Activated CD4-positive, alpha-beta T cell treated with anti-CD3 and anti-CD28 coated beads, Interleukin-2, amount 50 U/mL, for 48 hours (primary cell): ENCODE measurements around the gene PFN4.
"Not testable (repeated sequence)": the region's sequence is repeated elsewhere in the genome, so short reads cannot be mapped to it uniquely, and the experiment has no call there.

Source experiments
- DNase-seq, 2 experiments: peaks; one replicate each; pipeline ENCODE4 v3.0.0-alpha.2; 2020

The PFN4 gene

DNA sequence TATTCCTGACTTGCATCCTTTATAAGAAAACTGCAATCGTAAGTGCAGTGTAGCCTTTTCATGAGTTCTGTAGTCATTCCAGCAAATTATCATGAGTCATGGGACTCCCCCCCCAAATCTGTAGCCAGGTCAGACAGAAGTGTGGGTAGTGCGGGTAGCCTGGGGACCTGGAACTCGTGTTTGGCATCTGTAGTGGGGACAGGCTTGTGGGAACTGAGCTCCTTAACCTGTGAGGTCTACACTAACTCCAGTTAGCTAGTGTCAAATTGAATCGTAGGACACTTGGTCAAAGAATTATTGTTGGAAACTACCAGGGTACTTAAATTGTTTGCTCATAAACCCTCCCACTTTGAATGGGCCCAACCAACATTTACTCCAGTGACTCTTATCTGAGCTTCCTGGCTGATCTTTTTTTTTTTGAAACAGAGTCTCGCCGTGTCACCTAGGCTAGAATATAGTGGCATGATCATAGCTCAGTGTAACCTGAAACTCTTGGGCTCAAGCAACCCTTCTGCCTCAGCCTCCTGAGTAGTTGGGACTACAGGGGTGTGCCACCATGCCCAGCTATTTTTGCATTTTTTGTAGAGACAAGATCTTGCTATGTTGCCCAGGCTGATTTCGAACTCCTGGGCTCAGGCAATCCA is 12.4 kb downstream of the PFN4 start:
- no peak for DNase-seq

DNA sequence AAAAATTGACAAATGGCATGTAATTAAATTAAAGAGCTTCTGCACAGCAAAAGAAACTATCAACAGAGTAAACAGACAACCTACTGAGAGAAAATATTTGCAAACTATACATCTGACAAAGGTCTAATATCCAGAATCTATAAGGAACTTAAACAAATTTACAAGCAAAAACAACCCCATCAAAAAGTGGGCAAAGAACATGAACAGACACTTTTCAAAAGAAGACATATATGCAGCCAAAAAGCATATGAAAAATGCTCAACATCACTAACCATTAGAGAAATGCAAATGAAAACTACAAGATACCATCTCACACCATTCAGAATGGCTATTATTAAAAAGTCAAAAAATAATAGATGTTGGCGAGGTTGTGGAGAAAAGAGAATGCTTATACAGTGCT is 13.7 kb downstream of the PFN4 start:
- DNase-seq, result not testable (repeated sequence)

DNA sequence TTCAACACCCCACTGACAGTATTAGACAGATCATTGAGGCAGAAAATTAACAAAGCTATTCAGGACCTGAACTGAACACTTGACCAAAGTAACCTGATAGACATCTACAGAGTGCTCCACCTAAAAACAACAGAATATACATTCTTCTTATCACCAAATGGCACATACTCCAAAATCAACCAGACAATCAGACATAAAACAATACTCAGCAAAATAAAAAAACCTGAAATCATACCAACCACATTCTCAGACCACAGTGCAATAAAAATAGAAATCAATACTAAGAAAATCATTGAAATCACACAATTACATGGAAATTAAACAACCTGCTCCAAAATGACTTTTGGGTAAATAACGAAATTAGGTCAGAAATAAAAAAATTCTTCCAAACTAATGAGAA is 15.8 kb downstream of the PFN4 start:
- no peak for DNase-seq

DNA sequence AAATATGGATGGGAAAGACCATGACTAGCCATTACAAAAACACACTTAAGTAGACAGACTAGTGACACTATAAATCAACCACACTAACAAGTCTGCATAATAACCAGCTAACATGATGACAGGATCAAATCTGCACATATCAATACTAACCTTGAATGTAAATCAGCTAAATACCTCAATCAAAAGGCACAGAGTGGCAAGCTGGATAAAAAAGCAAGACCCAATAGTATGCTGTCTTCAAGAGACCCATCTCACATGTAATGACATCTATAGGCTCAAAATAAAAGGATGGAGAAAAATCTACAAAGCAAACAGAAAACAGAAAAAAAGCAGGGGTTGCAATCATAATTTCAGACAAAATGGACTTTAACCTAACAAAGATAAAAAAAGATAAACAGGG is 16.3 kb downstream of the PFN4 start:
- no peak for DNase-seq

DNA sequence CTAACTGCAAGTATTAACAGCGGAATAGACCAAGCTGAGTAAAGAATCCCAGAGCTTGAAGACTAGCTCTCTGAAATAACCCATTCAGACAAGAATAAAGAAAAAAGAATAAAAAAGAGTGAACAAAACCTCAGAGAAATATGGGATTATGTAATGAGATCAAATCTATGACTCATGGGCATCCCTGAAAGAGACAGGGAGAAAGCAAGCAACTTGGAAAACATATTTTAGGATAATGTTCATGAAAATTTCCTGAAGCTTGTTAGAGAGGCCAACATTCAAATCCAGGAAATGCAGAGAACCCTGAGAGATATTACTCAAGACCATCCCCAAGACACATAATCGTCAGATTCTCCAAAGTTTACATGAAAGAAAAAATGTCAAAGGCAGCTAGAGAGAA is 17.3 kb downstream of the PFN4 start:
- no peak for DNase-seq

DNA sequence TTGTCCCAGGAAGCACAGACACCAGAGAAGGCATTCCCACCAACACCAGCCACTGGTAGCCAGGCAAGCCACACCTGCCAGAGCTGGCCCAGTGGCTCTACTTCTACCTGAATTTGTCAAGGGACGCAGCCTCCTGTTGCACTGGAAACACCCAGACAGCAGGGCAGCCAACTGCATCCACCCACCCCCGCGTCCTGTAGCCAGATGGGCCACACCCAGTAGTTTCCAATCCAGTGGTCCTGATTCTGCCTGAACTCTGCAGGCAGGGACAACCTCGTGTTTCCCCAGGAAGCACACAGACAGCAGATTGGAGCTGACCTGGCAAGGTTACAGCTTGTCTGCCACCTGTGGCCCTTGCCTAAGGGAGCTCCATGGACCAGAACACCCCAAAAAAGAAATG is 18.2 kb downstream of the PFN4 start:
- no peak for DNase-seq

DNA sequence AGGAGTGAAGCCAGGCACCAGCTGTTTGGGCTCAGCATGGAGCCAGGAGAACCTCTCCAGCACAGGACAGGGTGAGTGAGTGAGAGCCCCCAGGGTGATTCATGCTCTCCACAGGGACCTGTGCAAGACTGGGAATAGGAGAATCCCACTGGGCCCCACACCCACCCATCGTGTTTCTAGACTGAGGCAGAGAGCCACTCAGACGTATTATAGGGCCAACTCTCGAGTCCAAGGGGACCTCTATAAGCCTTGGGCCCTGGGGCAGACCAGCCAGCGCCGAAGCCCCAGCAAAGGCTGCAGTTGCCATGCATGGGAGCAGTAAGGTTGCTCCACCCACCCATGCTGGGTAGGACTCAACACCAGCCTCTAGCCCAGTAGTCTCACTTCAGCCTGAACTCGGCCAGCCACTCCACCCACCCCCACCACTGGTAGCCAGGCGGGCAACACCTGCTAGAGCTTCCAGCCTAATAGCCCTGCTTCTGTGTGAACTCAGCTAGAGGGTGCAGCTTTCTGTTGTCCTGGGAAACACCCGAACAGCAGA is 19.0 kb downstream of the PFN4 start:
- no peak for DNase-seq

DNA sequence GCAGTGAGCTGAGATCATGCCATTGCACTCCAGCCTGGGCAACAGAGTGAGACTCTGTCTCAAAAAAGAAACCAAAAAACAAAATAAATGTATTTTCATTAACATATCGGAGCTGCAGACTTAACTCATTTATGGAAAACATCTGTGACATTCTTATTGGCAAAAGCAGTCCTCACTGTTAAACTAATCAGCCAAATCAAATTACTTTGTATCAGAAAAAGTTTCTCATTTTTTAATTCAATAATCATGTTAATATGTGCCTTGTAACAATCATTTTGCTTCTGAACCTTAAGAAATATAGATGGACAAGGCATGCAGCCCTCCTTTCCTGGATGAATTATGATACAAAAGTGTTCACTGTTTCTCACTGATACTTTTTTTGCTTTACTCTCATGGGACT is 20.5 kb downstream of the PFN4 start:
- DNase-seq, result no peak

DNA sequence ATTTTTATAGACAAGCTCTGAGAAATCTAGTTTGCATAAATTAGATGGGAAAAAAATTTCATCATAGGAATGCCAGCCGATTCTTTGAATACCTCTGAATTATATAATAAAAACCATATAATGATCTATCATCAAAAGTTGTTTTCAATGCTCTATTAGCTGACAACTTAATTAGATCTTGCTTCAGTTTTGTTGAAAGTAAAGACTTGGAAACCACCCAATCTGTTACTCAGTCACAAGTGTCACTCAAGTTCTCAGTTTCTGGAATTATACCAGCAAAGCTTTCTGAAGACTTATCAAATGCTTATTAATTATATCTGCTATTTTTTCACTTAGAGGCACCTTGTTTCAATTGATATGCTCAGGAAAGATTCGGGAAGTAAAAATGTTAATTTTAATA is 21.1 kb downstream of the PFN4 start:
- DNase-seq, result no peak

DNA sequence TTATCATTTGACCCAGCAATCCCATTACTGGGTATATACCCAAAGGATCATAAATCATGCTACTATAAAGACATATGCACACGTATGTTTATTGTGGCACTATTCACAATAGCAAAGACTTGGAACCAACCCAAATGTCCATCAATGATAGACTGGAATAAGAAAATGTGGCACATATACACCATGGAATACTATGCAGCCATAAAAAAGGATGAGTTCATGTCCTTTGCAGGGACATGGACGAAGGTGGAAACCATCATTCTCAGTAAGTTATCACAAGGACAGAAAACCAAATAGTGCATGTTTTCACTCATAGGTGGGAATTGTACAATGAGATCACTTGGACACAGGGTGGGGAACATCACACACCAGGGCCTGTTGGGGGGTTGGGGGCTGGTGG is 22.4 kb downstream of the PFN4 start:
- DNase-seq, result not testable (repeated sequence)

DNA sequence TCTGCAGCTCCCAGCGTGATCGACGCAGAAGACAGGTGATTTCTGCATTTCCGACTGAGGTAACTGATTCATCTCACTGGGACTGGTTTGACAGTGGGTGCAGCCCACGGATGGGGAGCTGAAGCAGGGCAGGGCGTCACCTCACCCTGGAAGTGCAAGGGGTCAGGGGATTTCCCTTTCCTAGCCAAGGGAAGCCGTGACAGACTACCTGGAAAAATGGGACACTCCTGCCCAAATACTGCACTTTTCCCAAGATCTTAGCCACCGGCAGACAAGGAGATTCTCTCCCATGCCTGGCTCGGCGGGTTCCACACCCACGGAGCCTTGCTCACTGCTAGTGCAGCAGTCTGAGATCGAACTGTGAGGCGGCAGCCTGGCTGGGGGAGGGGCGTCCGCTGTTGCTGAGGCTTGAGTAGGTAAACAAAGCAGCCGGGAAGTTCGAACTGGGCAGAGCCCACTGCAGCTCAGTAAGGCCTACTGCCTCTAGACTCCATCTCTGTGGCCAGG is 27.9 kb downstream of the PFN4 start:
- DNase-seq, result not testable (repeated sequence)

DNA sequence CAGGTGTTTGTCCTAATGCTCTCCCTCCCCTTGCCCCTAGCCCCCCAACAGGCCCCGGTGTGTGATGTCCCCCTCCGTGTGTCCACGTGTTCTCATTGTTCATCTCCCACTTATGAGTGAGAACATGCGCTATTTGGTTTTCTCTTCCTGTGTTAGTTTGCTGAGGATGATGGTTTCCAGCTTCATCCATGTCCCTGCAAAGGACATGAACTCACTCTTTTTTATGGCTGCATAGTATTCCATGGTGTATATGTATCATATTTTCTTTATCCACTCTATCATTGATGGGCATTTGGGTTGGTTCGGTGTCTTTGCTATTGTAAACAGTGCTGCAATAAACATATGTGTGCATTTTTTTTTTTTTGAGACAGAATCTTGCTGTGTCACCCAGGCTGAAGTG is 29.9 kb downstream of the PFN4 start:
- DNase-seq, result not testable (repeated sequence)

DNA sequence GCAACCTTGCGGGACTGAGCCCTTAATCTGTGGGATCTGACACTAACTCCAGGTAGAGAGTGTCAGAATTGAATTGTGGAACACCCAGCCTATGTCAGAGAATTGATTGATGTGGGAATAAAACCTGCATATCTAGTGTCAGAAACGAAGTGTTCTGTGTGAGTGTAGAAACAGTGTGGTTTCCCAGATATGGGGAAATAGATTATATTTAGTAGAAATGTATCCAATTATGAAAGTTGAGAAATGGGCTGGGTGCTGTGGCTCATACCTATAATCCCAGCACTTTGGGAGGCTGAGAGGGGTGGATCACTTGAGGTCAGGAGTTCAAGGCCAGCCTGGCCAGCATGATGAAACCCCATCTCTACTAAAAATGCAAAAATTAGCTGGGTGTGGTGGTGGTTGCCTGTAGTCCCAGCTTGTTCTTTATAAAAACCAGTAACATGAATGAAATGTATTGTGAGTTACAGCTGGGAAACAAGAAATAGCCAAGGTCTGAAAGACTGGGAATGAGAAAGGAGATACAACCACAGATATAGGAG is 34.2 kb downstream of the PFN4 start:
- no peak for DNase-seq

DNA sequence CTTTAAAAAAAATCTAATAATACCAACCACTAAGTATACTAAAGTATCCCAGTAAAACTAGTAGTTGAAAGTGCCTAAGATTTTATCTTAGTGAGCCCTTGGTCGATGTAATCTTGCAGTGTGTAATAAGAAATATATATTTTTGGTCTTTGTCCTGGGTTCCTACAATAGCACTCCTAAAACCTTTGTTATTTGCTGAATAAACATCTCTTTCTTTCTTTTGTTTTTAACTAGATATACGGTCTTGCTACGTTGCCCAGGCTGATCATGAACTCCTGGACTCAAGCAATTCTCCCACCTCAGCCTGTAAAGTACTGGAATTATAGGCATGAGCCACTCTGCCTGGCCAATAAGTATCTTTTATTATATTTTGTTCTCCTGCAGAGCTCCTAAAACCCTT is 36.1 kb downstream of the PFN4 start:
- DNase-seq, result no peak

DNA sequence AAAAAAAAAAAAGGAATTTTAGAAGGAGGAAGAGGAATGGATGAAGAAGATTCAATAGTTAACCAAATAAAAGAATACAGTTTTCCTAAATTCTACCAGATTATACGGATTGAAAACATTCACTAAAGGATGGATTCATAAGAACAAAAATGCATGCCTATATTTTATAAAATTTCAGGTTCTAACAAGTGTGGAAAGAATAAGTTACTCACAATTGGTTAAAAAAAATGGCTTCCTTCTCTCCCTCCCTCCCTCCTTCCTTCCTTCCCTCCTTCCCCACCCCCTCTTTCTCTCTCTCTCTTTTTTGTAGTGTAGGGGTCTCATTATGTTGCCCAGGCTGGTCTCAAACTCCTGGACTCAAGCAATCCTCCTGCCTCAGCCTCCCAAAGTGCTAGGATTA is 36.9 kb downstream of the PFN4 start:
- DNase-seq, result no peak

DNA sequence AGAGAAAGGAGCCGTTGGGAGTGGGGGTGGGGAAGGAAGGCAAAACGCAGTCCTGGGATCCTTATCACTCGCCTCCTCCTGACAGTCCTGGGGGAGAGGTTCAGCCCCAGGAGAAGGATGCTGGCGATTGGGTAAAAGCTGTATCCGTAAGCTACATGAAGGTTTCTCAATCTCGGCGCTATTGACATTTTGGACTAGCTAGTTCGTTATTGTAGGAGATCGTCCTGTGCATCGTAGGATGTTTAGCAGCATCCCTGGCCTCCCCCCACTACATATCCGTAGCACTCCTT is 38.0 kb downstream of the PFN4 start:
- DNase-seq, result no peak

DNA sequence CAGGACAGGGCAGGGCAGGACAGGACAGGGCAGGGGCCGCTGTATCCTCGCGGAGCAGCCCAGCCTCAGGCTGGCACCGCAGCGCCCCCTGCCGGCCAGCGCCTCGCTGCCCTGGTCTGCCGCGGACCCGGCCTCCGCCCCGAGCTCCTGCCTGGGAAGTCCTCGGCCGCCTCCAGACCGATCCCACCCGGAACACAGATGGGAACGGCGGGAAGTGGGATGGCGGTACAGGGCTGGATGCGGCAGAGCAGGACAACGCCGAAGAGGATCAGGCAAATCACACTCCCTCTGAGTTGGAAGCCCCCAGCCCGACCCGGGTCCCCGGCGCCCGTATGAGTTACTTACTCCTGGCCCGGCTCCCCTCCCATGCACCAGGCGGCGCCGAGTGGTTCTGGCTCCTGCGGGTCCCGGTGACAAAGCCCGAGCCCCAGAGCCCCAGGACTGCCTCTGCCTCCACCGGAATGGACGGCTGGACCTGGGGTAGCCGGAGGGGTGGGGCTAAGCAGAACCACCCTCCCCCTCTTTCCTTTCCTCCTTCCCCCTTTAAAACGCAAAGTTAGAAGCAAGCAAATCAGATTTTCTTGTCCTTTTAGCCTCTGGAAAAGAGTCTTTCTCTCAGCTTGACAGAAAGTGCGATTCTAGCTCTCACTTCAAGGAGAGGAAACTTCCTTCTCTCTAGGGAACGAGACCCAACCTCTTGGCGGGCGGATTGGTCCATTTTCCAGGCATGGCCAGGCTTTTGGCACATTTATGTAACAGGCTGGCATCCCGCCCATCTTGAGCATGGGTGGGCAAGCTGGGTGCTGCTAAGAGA is 38.5 kb downstream of the PFN4 start, which contains the start of gene TP53I3:
Gene TP53I3, minus strand, starts transcription at position 449 of the 814 bp plus-strand sequence. CDS start 508 bp downstream, outside the sequence.
- DNase-seq, result peak; percentile 87 to 89

DNA sequence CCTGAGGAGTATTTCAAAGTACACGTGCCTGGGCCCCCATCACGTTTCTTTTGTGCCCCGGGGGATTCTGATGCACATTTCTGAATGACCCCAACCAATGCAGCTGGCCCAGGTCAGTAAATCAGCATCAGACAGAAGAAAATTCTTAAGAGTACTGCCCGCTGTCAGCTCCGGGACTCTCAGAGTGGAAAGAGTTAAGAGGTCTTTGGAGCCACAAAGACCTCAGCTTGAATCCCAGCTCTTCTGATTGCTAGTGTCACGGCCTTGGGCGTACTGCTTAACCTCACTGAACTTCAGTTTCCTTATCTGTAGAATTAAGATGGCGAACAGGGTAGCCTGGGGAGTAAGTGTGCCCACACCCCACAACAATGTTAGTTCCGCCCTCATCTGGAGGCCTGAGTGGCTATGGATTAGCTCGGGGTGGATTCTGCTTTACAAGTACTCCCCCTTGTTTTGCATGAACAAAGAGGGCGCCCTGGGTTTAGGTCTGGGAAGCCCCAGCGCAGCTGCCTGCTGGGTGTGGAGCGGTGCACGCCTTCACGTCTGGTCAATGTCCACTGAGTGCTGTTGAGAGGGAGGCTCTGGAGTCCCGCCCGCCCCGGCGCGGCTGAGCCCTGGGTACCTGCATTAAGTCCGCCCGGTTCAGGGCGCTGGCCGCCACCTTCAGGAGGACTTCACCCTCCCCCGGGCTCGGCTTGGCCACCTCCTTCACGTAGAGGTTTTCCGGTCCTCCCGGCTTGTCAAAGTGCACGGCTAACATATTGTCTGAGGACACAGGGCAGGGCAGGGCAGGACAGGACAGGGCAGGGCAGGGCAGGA is 39.4 kb downstream of the PFN4 start:
- no peak for DNase-seq

DNA sequence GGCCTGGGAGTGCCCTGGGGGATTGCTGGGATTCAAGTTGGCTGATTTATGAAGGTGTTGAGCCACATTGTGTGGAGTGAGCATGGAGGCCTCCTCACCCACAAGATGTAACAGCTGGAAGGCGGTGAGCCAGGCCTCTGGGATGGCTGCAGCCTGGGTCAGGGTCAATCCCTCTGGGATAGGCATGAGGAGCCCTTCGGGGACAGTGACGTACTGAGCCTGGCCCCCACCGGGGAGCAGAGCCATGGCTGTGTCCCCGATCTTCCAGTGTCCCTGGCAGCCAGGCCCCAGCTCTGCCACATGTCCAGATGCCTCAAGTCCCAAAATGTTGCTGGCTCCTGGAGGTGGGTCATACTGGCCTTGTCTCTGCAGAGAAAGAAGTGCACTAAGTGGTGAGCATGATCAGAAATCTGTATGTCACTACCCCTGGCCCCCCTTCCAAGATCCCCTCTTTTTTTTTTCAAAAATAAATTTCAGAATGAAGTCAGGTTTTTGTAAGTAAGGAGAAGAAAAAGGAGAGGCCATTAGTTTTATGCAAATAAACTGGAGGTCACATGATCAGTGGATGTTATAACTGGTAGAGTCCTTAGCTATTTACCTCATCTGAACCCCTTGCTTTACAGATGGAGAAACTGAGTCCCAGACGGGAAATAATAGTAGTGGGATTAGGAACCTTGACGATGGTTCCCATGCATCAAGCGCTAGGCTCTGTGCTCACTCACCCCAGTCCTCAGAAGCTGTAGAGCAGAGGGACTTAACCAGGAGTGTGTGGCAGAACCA is 40.2 kb downstream of the PFN4 start:
- DNase-seq, result no peak

DNA sequence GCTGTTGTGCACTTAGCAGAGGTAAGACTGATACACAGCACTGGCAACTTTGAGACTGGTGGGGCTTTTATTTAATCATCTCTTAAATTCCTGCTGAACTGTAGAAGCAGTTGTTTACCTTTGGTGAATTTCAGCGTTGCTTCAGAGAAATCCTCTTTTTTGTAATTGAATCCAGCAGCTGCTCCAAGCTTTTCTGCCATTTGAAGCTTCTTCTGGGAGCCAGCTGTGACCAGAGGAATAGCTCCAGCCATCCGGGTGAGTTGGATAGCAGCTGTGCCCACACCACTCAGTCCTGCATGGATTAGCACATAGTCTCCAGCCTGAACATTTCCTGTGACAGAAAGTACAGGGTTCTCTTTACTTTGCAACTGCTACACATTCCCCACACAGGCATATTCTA is 42.4 kb downstream of the PFN4 start:
- DNase-seq, result no peak

DNA sequence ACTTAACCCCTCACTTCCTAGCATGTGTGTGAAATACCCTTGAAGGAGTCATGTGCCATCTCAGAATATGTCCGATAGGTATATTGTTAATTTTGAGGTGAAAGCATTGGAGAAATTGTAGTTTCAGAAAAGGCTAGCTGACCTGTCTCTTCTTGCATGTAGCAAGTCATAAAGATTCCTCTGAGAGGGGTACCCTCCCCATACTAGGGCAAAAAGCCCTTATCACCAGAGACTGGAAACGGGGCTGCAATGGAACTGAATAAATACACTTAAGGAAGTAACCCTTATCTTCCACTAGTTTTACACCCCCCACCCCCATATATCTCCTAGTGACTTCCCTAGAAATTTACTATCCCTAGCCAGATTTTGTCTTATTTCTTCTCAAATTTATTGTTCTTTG is 45.3 kb downstream of the PFN4 start:
- DNase-seq, result no peak

DNA sequence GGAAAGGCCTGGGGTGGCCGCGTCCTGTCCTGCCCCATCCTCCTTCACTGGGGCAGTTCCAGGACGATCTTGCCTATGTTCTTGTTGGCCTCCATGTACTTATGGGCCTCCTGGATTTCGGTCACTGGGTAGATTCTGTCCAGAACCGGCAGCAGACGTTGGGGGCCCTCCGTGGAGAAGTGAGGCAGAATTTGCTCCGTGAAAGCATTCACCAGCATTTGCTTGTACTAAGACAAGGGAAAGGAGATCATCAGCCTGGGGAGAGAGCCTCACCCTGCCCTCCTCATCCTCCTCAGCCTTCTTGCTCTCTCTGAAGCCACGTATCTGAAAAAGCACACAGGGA is 45.6 kb downstream of the PFN4 start:
- DNase-seq, result no peak
